Heart left ventricle (tissue), 16 donors: ENCODE measurements around the gene HBEGF. TPM values are rescaled to one million over a fixed set of nuclear protein-coding genes. Genes with fewer than 3 reads are reported as not detected.

Experiments used
- ATAC-seq, 4 donors: fragments of 200-7000 bp; cut with Tn5 transposase; one replicate each; pipeline ENCODE4 v1.9.1; 2020 to 2022; ENCODE audit warnings: moderate library complexity in 4 of 4, mild to moderate bottlenecking in 3 of 4, moderate number of reproducible peaks in 1 of 4
- DNase-seq, 5 donors: peaks; one replicate each; pipeline ENCODE4 v3.0.0-alpha.2; 2020
- H3K27ac ChIP-seq, 12 donors: fragments of 200-600 bp; sonication (generic) in 4 of 12; one replicate each; pipeline versions ENCODE4 v1.5.0 to v1.8.0; 2016 to 2022; ENCODE audit warnings: mild to moderate bottlenecking in 2 of 12
- H3K27me3 ChIP-seq, 9 donors: fragments of 200-600 bp; sonication (generic) in 2 of 9; one replicate each; pipeline versions ENCODE4 v1.5.1 to v1.8.0; 2016 to 2022; ENCODE audit warnings: mild to moderate bottlenecking in 3 of 9
- H3K36me3 ChIP-seq, 9 donors: fragments of 200-600 bp; sonication (generic) in 2 of 9; one replicate each; pipeline versions ENCODE4 v1.5.0 to v1.8.0; 2018 to 2022; ENCODE audit warnings: mild to moderate bottlenecking in 2 of 9
- H3K4me1 ChIP-seq, 12 donors: fragments of 200-600 bp; sonication (generic) in 4 of 12; one replicate each; pipeline versions ENCODE4 v1.5.0 to v1.8.0; 2016 to 2022; ENCODE audit warnings: mild to moderate bottlenecking in 3 of 12
- H3K4me3 ChIP-seq, 12 donors: fragments of 200-600 bp; sonication (generic) in 4 of 12; one replicate each; pipeline versions ENCODE4 v1.5.0 to v1.8.0; 2017 to 2022; ENCODE audit warnings: mild to moderate bottlenecking in 9 of 12, moderate library complexity in 4 of 12
- H3K9me3 ChIP-seq, 12 donors: fragments of 200-600 bp; sonication (generic) in 4 of 12; one replicate each; pipeline versions ENCODE4 v1.5.0 to v1.8.0; 2016 to 2022; ENCODE audit warnings: mild to moderate bottlenecking in 1 of 12
- POLR2A ChIP-seq, 2 donors: fragments of 450-650 bp; IDR thresholded peaks; one replicate each; pipeline ENCODE4 v1.6.1; 2017; ENCODE audit warnings: antibody characterized with exemption in 2 of 2, mild to moderate bottlenecking in 2 of 2, moderate library complexity in 2 of 2
- WGBS, 4 donors: extraction: QIAGEN DNeasy Blood & Tissue Kit in 2 of 4; methylation state at CpG; one replicate each; pipeline versions ENCODE4 v1.1.5 to v1.1.7; 2013 to 2018; 5-methylcytosine and 5-hydroxymethylcytosine counted together
- intact Hi-C, 10 donors: fragments of 100-400 bp; cut with DNase I; formaldehyde crosslinking; loops; one replicate each; pipeline versions ENCODE4 v1.11.1 to v1.14.2; 2022
- long read RNA-seq, 3 donors: library from polyadenylated mRNA; unstranded; transcript quantifications; one replicate each; pipeline ENCODE4 v2.0.0, GENCODE V29; 2020 to 2021
- polyA plus RNA-seq, 2 donors: library from polyadenylated mRNA; stranded (reverse); fragments of 200-250 nt; gene quantifications; one replicate each; pipeline ENCODE4 v1.2.3, GENCODE V29; 2013
- total RNA-seq, 9 donors: library from RNA; depleted of rRNA in 2 of 9; stranded (reverse); fragments of >200 nt in 2 of 9; fragmentation: NEBNext Ultra II Directional in 3 of 9; extraction: Animal tissue kit (Norgen Biotek cat#: 25700) in 3 of 9; gene quantifications; one replicate each; pipeline versions ENCODE4 v1.1.0 to v1.2.4, GENCODE V29; 2016 to 2023
- TF ChIP-seq, protein P1 (sequence below), 12 donors: fragments of 200-600 bp; sonication (generic) in 4 of 12; IDR thresholded peaks; one replicate each; pipeline versions ENCODE4 v1.5.0 to v1.8.0; 2018 to 2022; ENCODE audit warnings: antibody characterized with exemption in 12 of 12, mild to moderate bottlenecking in 5 of 12
- donor health status: ischemic (EF 13 %, LVEDD 7.1; RV severe dilation, severe dysfunction).
- donor health status: healthy with polysubstance abuse.
- donor health status: DM: no; HTN: yes; CAD: no.
- donor health status: DM: no; HTN: no; CAD: no.
- donor health status: ischemic (EF 25% LVEDD 6.9; RV normal size, moderate dysfunction).
- donor health status: ischemic (EF 25% LVEDD 5.7; RV mildly dilated, moderate dysfunction).
- donor health status: healthy.
- donor health status: DM: yes; HTN: yes; CAD: no.
- donor health status: ischemic (EF 35%, LVEDD 5.7; RV mildly dilated, moderate dysfunction).
- donor health status: nonischemic (EF 11% LVEDD 7.7; RV severe dilation, severe dysfunction).
- donor health status: DM: yes; HTN: yes; CAD: no.
- donor health status: PGD.
- donor health status: ischemic (EF 29% LVEDD 5.4; RV normal size, mild dysfunction).
- donor health status: nonischemic (EF 23%, LVEDD 6.1; RV moderate dilation, normal function).

Gene HBEGF
- total RNA-seq (10 to 100 TPM; 23.6 to 60.1 (median 34.9) TPM), polyA plus RNA-seq (10 to 100 TPM; 18.2 to 50.7 TPM)
- long read RNA-seq, donor 1, transcript HBEGF-202 (2 exons, 1,230 nt): minor isoform, 6 of 30 reads
- long read RNA-seq, donor 1, transcript HBEGF-201 (6 exons, 2,386 nt): major isoform, 20 of 30 reads
- long read RNA-seq, donor 1, partial matches to known transcripts: 2 of 30 reads
- long read RNA-seq, donor 1, other reads (novel, unspliced or antisense): 2 of 30 reads
- long read RNA-seq, donor 2, transcript HBEGF-201 (6 exons, 2,386 nt): major isoform, 65 of 90 reads
- long read RNA-seq, donor 2, partial matches to known transcripts: 22 of 90 reads
- long read RNA-seq, donor 2, other reads (novel, unspliced or antisense): 1 of 90 reads
- long read RNA-seq, donor 3, transcript HBEGF-202 (2 exons, 1,230 nt): minor isoform, 7 of 47 reads
- long read RNA-seq, donor 3, transcript HBEGF-201 (6 exons, 2,386 nt): major isoform, 30 of 47 reads
- long read RNA-seq, donor 3, partial matches to known transcripts: 10 of 47 reads
- long read RNA-seq, donor 3, other reads (novel, unspliced or antisense): 0 of 47 reads

DNA sequence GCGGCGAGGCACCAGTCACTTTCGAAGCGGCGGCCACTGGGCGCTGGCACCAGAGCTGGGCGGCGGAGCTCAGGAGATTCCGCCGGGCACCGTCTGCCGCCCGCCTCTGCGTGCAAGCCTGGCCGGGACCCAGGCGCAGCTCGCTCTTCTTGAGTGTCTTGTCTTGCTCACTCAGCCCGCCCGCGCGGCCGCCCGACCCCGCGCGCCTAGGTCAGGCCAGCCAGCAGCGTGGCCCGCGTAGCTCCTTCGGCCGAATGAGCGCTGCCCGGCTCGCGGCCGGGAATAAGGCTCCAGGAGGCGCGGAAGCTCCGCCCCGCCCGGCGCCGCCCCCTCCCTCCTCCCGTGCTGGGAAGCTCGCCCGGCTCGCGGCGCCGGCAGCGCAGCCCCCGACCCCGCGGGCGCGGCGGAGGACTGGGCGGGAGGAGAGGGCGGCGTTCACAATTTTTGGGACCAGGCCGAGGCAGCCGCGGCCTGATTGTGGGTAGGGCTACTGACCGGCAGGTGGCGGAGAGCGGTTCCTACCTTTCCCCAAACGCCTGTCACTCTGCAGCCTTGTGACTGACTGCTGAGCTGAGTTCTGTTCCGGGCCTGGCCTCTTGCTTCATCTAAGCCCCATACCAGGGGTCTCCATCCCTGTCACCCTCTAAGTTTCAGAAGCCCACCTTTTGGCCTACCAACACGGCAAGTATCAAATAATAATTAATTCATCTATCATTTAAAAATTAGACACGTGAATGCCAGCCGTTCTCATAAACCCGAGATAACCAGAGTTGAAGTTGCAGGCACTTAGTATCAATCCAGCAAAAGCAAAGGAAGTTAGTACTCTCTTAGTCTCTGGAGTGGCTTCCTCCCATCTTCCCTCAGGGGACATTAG, at the start of gene HBEGF:
TSS of gene HBEGF (minus strand) at position 256 of the 874 bp plus-strand sequence. CDS start 275 bp downstream, outside the sequence.
- Histone ChIP-seq H3K27me3 (no peaks in the 10 kb centered on the region), H3K4me1 (peaks cover 8 to 64% (median 53%) of the 10 kb centered on the region in 12 donors), H3K9me3 (no peaks in the 10 kb centered on the region), H3K27ac (peak within 1 kb of the TSS; percentile 54 to 99 (median 94)), H3K36me3 (peaks cover 0 to 25% (median 7%) of the 10 kb centered on the region in 9 donors), H3K4me3 (peak within 1 kb of the TSS; percentile 43 to 99 (median 86))
- DNase-seq: peak; percentile 88 to 93 (median 90)
- 1 to 2% (median 1%) methylated on average over 5 to 72 of the region's 72 CpGs for WGBS, 4 donors
- ATAC-seq: peak; percentile 53 to 85 (median 78)
- peak; percentile 79 to 98 for TF ChIP-seq POLR2A (IDR thresholded peaks at IDR 0.05)
- TF ChIP-seq, protein P1, sequence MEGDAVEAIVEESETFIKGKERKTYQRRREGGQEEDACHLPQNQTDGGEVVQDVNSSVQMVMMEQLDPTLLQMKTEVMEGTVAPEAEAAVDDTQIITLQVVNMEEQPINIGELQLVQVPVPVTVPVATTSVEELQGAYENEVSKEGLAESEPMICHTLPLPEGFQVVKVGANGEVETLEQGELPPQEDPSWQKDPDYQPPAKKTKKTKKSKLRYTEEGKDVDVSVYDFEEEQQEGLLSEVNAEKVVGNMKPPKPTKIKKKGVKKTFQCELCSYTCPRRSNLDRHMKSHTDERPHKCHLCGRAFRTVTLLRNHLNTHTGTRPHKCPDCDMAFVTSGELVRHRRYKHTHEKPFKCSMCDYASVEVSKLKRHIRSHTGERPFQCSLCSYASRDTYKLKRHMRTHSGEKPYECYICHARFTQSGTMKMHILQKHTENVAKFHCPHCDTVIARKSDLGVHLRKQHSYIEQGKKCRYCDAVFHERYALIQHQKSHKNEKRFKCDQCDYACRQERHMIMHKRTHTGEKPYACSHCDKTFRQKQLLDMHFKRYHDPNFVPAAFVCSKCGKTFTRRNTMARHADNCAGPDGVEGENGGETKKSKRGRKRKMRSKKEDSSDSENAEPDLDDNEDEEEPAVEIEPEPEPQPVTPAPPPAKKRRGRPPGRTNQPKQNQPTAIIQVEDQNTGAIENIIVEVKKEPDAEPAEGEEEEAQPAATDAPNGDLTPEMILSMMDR (IDR thresholded peaks at IDR 0.05): peak; percentile 25 to 75 (median 44)
- intact Hi-C loops: loop anchor here in 9 of 10 donors (1.0 to 10.0 kb wide), 11 partner anchors 44 to 272 kb away; partner anchors contain the start of genes PFDN1 (in 3 of the 9) and CYSTM1 (in 2 of the 9)

- Histone ChIP-seq H3K27ac (no peak overlapping the region), H3K4me3 (no peak overlapping the region), H3K27me3 (no peaks in the 10 kb centered on the region), H3K9me3 (no peaks in the 10 kb centered on the region), H3K4me1 (no peaks in the 10 kb centered on the region), H3K36me3 (peaks cover 0 to 12% (median 0%) of the 10 kb centered on the region in 9 donors)
- TF ChIP-seq POLR2A (IDR thresholded peaks at IDR 0.05): no peak
- TF ChIP-seq, protein P1 (IDR thresholded peaks at IDR 0.05): no peak
- intact Hi-C loops: no loop called here
- ATAC-seq: no peak
- DNase-seq: no peak
- 95 to 100% (median 97%) methylated on average over 2 of the region's 2 CpGs for WGBS, 4 donors
Measured at GRCh38 chr5:140393738-140394137, 47.3 kb upstream of the HBEGF start.

DNA sequence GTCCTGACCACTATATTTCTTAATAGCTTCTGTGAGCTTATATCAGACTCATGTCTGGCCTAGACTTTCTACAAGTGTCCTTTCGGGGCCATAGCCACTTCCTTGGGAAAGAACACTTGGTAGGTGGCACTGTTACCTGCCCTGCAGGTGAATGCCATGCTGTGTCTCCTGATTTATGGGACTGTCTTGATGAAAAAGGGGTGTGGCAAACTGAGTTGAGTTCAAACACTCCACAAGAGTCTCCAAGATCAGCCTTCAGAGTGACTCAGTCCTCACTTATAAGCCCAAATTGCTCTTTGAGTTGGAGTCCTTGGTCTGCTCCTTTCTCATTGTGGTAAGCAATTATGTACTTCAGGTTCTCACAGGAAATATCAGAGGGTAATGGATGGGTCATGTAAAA, 45.3 kb upstream of the HBEGF start:
- TF ChIP-seq POLR2A (IDR thresholded peaks at IDR 0.05): no peak
- TF ChIP-seq, protein P1 (IDR thresholded peaks at IDR 0.05): no peak
- WGBS, 4 donors: 89 to 100% (median 98%) methylated on average over 1 of the region's 1 CpG
- intact Hi-C loops: no loop called here
- no peak overlapping the region for H3K27ac ChIP-seq
- H3K4me1 ChIP-seq: no peaks in the 10 kb centered on the region
- no peak overlapping the region for H3K4me3 ChIP-seq
- DNase-seq (no peak), ATAC-seq (no peak)
- no peaks in the 10 kb centered on the region for H3K9me3 ChIP-seq
- no peaks in the 10 kb centered on the region for H3K27me3 ChIP-seq
- peaks cover 0 to 12% (median 0%) of the 10 kb centered on the region in 9 donors for H3K36me3 ChIP-seq
